Stomach (tissue), 4 donors: Measurements from ENCODE around the gene ABCB7.

Experiments
- CTCF ChIP-seq, 7 experiments: fragments of 450-650 bp in 4 of 7; fragments of 200-600 bp in 3 of 7; sonication (generic) in 3 of 7; IDR thresholded peaks; one replicate each; pipeline ENCODE4 v1.5.1; 2016 to 2019; ENCODE audit warnings: antibody characterized with exemption in 7 of 7, control low read depth in 2 of 7, mild to moderate bottlenecking in 1 of 7
- EP300 ChIP-seq: sonication (generic); formaldehyde crosslinking; IDR thresholded peaks from one replicate; pipeline ENCODE4 v1.6.1; 2017; ENCODE audit warnings: antibody characterized with exemption
- POLR2A ChIP-seq, 4 donors: fragments of 450-650 bp; IDR thresholded peaks; one replicate each; pipeline ENCODE4 v1.6.1; 2016; ENCODE audit warnings: antibody characterized with exemption in 4 of 4, control low read depth in 2 of 4, mild to moderate bottlenecking in 1 of 4, moderate library complexity in 1 of 4
- POLR2AphosphoS5 ChIP-seq, 3 donors: sonication (generic); formaldehyde crosslinking; IDR thresholded peaks; one replicate each; pipeline ENCODE4 v1.6.1; 2016; ENCODE audit warnings: antibody characterized with exemption in 3 of 3

GRCh38 chrX:75106772-75107171, 49.3 kb downstream of the ABCB7 start:
- TF ChIP-seq CTCF (IDR thresholded peaks at IDR 0.05) (no peak), POLR2AphosphoS5 (IDR thresholded peaks at IDR 0.05) (no peak), POLR2A (IDR thresholded peaks at IDR 0.05) (no peak), EP300 (no peak)
